ENCODE data around the gene FAR2.

DNA sequence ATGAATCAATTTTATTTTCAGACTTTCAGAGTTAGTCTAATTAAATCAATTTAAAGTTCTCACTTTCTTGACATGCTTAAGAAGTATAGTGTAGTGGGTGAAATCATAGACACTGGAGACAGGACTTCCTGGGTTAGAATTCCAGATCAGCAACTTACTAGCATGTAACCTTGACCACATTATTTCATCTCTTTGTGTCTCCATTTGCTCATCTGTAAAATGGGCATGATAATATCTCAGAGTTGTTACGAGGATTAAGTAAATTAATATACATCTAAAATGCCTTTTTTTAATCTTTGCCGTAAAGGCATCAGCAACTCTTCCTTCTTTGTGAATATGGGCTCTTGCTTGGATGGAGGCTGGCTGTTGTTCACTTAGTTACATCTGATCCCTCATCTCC is 233.2 kb downstream of the FAR2 start:
- no peak for TF ChIP-seq CTCF (IDR thresholded peaks at IDR 0.05)
- no peak for TF ChIP-seq POLR2A (IDR thresholded peaks at IDR 0.05)
